GM12872 (cell line): ENCODE measurements around the gene BAZ2A.

Experiments used
- CTCF ChIP-seq: IDR thresholded peaks from 3 replicates; pipeline ENCODE4 v1.5.1; 2011; ENCODE audit warnings: low read depth, mild to moderate bottlenecking, low read length, moderate library complexity; ENCODE audit not compliant: insufficient read depth

The BAZ2A gene

GRCh38 chr12:56630180-56630632 is at the start of gene BAZ2A:
Gene BAZ2A, minus strand, starts transcription at chr12:56630326. Its CDS starts 12,796 bp downstream, at chr12:56617530.
- TF ChIP-seq CTCF = no peak

DNA sequence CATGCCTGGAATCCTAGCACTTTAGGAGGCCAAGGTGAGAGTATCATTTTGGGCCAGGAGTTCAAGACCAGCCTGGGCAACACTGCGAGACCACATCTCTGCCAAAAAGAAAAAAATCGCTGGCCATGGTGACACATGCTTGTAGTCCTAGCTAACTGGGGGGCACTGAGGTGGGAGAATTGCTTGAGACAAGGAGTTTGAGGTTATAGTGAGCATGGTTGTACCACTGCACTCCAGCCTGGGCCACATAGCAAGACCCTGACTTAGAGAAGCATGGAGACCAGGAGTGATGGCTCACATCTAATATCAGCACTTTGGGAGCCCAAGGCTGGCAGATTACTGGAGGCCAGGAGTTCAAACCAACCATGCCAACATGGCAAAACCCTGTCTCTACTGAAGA is 48.7 kb upstream of the BAZ2A start:
- TF ChIP-seq CTCF = no peak

GRCh38 chr12:56677680-56678079 is 47.6 kb upstream of the BAZ2A start:
- no peak for TF ChIP-seq CTCF

DNA sequence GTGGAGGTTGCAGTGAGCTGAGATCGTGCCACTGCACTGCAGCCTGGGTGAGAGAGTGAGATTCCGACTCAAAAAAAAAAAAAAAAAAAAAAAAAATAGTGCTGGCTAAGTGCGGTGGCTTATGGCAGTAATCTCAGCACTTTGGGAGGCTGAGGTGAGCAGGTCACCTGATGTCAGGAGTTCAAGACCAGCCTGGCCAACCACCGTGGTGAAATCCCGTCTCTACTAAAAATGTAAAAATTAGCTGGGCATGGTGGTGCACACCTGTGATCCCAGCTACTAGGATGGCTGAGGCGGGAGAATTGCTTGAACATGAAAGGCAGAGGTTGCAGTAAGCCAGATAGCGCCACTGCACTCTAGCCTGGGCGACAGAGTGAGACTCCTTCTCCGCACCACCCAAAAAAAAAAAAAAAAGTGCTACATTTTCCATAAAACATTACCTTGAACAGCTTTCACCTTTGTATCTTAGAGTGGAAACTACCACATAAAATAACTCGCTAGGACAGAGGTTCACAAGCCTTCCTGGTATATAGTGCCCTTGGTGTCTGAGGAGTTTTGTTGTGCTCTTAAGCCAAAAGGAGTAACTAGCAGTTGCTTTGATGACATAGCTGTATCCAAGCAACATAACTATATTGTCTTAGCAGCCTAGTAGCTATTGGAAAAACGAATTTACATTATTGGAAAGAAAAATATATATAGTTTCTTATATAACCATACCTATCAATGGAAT is 46.9 kb upstream of the BAZ2A start:
- no peak for TF ChIP-seq CTCF

- no peak for TF ChIP-seq CTCF
These were observed 41.5 kb upstream of the BAZ2A start for GRCh38 chr12:56671608-56672007.

- TF ChIP-seq CTCF = no peak
These were observed 40.7 kb upstream of the BAZ2A start for GRCh38 chr12:56670836-56671235.

- TF ChIP-seq CTCF = no peak
These were observed 38.0 kb upstream of the BAZ2A start for GRCh38 chr12:56668197-56668457.
